Stimulated activated memory B cell treated with anti-CD40 and anti-IgM and Interleukin-4, amounts not matched to agents 10 μg/mL and 1 μg/mL and 100 μg/mL, for 72 hours (primary cell): ENCODE data around the gene RAD54L2.

ENCODE experiments used
- ATAC-seq: fragments of 150-1000 bp; cut with Tn5 transposase; 2 replicates; pipeline ENCODE4 v1.10.0; 2021
- H3K27ac Mint-ChIP-seq: one replicate; pipeline ENCODE4 v1.8.0; 2022; ENCODE audit warnings: mild to moderate bottlenecking, mixed read lengths
- H3K27me3 Mint-ChIP-seq: one replicate; pipeline ENCODE4 v1.8.0; 2022; ENCODE audit warnings: mixed read lengths
- H3K36me3 Mint-ChIP-seq: one replicate; pipeline ENCODE4 v1.8.0; 2022; ENCODE audit warnings: mixed read lengths
- H3K4me1 Mint-ChIP-seq: one replicate; pipeline ENCODE4 v1.8.0; 2022; ENCODE audit warnings: mixed read lengths
- H3K4me3 Mint-ChIP-seq: one replicate; pipeline ENCODE4 v1.8.0; 2022; ENCODE audit warnings: mild to moderate bottlenecking, moderate library complexity, mixed read lengths
- H3K9me3 Mint-ChIP-seq: one replicate; pipeline ENCODE4 v1.8.0; 2022; ENCODE audit warnings: mixed read lengths

RAD54L2 gene

DNA sequence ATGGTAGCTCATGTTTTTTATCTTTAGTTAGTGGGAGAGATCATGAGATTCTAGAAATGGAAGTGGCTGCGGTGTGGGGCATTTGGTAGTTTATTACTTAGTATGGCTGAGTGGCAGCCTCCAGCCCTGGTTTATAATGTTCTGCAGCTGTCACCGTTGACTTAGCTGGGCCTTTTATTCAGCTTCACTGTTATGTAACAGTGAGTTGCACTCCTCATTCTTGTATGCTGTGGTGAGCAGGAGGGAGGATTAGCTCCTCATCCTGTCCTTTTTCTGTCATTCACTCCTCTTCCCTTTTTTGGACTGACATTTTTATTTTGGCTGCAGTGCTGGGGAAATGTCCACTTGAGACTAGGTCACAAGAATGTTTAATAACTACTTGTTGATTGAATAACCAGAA, 29.5 kb downstream of the RAD54L2 start:
- no peak for ATAC-seq
- peaks cover 11% of the 10 kb centered on the region for H3K4me1 Mint-ChIP-seq
- no peaks in the 10 kb centered on the region for H3K9me3 Mint-ChIP-seq
- H3K4me3 Mint-ChIP-seq, result no peak overlapping the region
- H3K36me3 Mint-ChIP-seq, result peaks cover 22% of the 10 kb centered on the region
- no peak overlapping the region for H3K27ac Mint-ChIP-seq
- no peaks in the 10 kb centered on the region for H3K27me3 Mint-ChIP-seq

DNA sequence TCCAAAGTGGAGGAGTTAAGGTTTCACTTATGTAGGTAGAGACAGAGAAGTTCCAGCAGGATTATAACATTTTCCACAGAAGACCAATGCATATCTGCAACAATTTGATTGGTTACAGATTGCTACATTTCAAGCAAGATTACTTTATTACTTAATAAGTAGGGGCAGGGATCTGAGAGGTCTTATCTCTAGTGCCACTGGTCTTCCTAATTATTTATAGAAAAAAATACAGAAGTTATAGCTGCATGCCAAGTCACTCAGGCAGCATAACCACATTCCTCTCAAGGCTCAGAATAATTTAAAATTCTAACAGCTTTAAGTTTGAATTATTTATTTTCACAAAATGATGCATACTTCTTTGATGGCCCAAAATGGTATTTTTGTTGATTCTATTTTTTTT, 30.5 kb downstream of the RAD54L2 start:
- Mint-ChIP-seq H3K27ac (no peak overlapping the region), H3K27me3 (no peaks in the 10 kb centered on the region), H3K4me1 (peaks cover 7% of the 10 kb centered on the region), H3K4me3 (no peak overlapping the region), H3K36me3 (peaks cover 30% of the 10 kb centered on the region), H3K9me3 (no peaks in the 10 kb centered on the region)
- no peak for ATAC-seq

DNA sequence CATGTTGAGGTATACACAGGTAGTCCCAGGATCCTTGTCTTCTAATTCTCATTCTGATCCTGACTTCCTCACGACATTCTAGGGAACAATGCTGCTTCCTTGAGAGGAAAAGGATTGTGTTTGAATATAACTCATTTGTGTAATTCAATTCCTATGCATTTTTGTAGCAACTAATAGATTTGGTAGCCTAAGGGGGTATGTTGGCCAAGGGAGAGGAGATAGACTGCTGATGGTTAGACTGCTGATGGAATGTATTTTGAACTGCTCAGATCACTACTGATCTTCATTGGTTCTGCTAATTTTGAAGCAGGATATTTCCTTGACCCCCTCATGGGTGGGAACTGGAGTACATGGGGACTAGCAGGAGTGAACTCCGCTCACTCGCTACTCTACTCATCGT, 39.7 kb downstream of the RAD54L2 start:
- peaks cover 31% of the 10 kb centered on the region for H3K36me3 Mint-ChIP-seq
- H3K9me3 Mint-ChIP-seq, result no peaks in the 10 kb centered on the region
- H3K4me3 Mint-ChIP-seq, result no peak overlapping the region
- peaks cover 20% of the 10 kb centered on the region for H3K4me1 Mint-ChIP-seq
- no peaks in the 10 kb centered on the region for H3K27me3 Mint-ChIP-seq
- H3K27ac Mint-ChIP-seq, result no peak overlapping the region
- ATAC-seq, result no peak

DNA sequence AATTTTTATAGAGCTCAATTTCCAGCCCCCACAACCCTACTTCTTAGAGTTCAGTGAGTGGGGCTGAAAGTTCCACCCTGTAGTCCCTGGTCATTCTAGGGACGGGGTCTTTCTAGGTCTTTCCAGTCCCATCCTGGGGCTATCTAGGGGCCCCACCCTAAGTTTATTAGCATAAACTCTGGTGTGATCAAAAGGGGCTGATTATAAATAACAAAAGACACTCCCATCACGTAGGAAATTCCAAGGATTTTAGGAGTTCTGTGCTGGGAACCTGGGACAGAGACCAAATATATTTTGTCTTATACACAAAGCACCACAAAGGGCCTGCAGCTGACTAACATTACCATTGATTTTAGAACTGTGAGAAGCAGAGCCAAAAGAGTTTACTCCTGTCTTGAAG, 41.9 kb downstream of the RAD54L2 start:
- Mint-ChIP-seq H3K27me3 (no peaks in the 10 kb centered on the region), H3K4me3 (no peak overlapping the region), H3K36me3 (peaks cover 26% of the 10 kb centered on the region), H3K9me3 (no peaks in the 10 kb centered on the region), H3K27ac (no peak overlapping the region), H3K4me1 (peaks cover 31% of the 10 kb centered on the region)
- no peak for ATAC-seq

DNA sequence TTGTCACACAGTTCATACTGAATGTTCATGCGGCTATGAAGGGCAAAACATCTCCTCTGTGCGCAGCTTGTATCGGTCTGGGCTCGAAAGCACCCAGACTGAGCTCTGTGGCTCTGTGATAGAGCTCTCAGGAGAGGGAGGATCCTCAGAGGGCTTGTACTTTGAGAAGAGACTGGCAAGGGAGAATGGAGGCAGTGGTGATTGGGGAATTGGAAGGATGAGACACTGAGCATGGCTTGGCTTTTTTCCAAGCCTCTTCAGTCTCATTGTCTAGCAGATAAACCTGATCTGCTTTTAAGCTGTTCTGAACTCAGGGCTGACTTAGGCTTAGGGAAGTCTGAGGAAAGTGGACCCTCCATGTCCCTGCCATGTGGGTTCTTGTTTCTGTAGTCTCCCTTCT, 43.0 kb downstream of the RAD54L2 start:
- peaks cover 23% of the 10 kb centered on the region for H3K36me3 Mint-ChIP-seq

DNA sequence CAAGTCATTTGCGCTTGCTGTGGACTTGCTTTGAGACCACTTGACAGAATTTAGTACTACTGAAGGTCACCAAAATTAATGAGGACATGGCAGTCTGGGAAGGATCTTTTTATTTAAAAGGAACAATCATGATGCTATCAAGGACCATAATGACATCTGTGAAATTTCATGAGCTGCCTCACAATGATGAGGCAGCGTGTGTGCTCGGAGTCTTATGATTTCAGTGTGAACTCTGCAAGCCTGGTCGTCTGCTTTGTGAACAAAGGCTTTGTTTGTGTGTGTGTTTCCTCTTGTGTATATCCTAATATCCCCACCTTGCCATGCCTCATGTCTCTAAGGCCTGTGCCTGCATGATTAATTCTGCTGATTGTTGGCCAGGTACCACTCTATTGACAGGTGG, 46.7 kb downstream of the RAD54L2 start:
- H3K4me3 Mint-ChIP-seq, result no peak overlapping the region
- peaks cover 17% of the 10 kb centered on the region for H3K4me1 Mint-ChIP-seq
- no peaks in the 10 kb centered on the region for H3K27me3 Mint-ChIP-seq
- ATAC-seq, result no peak
- no peak overlapping the region for H3K27ac Mint-ChIP-seq
- peaks cover 11% of the 10 kb centered on the region for H3K36me3 Mint-ChIP-seq
- H3K9me3 Mint-ChIP-seq, result no peaks in the 10 kb centered on the region

More for the DNA sequence above, 43.0 kb downstream of the RAD54L2 start:
- Mint-ChIP-seq H3K4me3 (no peak overlapping the region), H3K4me1 (peaks cover 27% of the 10 kb centered on the region), H3K27me3 (no peaks in the 10 kb centered on the region), H3K9me3 (no peaks in the 10 kb centered on the region), H3K27ac (no peak overlapping the region)
- no peak for ATAC-seq

DNA sequence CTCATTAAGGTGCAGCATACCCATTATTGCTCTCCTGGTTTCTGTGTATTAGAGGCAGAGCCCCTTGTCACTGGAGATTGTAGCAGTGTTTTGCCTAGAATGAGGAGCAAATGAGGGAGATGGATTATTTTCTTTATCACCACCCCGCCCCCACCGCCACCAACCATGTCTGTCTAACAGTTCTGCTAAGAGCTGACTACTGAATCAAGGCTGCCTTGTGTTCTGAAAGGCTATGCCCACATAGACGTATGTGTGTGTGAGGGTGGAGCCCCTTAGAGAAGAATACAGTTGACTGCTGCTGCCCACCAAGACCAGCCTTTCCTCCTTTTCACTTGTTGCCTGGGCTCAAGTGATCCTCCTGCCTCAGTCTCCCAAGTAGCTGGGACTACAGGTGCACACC, 47.4 kb downstream of the RAD54L2 start:
- Mint-ChIP-seq H3K4me3 (no peak overlapping the region), H3K9me3 (no peaks in the 10 kb centered on the region), H3K36me3 (peaks cover 18% of the 10 kb centered on the region), H3K4me1 (peaks cover 17% of the 10 kb centered on the region), H3K27me3 (no peaks in the 10 kb centered on the region), H3K27ac (no peak overlapping the region)
- ATAC-seq, result no peak
